Mammary epithelial cell (primary cell): ENCODE results near the gene ALKBH1.

Experiments
- EZH2 ChIP-seq: IDR thresholded peaks from 2 replicates; pipeline ENCODE4 v1.6.1; 2012; ENCODE audit warnings: low read length, inconsistent platforms, borderline replicate concordance
- TF ChIP-seq, protein P1 (sequence below), 2 donors: IDR thresholded peaks in 1 of 2; conservative IDR thresholded peaks in 1 of 2; 2 replicates each; pipeline ENCODE4 v1.5.1; 2011 to 2012; ENCODE audit warnings: inconsistent platforms in 2 of 2, low read length in 2 of 2, mild to moderate bottlenecking in 2 of 2, control low read depth in 1 of 2, low read depth in 1 of 2; ENCODE audit not compliant: insufficient read depth in 1 of 2; ENCODE audit errors: extremely low read depth in 1 of 2

DNA sequence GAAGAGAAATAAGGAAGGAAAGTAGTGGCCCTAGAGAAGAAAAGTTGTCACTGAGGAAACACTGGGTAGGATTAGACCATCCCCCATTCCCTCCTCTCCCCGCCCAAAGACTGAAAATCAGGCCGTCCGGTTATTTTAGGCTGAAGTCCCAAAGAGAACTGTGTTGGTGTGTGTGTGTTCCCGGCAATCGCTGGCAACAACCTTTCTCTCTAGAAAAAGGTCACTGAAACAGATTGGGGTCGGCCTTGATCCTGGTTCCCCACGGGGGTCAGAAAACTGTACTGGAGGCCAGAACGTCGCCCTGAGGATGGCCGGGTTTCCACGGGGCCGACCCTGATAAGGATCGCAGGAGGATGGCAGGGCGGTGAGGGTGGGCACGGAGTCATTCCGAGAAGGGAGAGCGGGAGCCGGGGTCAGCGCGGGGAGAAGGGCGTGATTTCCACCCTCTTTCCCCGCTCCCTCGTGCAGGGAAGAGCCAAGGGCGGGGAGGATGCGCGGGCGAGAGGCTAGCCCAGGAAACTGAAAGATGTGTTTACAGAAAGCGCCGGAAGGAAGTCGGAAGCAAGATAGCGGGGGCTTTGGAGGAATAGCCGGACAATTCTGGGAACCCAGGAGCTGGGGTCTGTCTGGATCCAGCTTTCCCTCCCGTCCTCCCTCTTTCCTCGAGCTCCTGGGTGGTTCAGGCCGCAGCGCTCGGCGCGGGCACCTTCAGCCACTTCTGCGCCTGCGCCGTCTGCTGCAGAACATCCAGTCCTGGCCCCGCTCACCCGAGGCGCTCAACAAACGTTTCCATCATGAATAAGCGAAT lies 66.1 kb downstream of the ALKBH1 start:
- TF ChIP-seq, protein P1, sequence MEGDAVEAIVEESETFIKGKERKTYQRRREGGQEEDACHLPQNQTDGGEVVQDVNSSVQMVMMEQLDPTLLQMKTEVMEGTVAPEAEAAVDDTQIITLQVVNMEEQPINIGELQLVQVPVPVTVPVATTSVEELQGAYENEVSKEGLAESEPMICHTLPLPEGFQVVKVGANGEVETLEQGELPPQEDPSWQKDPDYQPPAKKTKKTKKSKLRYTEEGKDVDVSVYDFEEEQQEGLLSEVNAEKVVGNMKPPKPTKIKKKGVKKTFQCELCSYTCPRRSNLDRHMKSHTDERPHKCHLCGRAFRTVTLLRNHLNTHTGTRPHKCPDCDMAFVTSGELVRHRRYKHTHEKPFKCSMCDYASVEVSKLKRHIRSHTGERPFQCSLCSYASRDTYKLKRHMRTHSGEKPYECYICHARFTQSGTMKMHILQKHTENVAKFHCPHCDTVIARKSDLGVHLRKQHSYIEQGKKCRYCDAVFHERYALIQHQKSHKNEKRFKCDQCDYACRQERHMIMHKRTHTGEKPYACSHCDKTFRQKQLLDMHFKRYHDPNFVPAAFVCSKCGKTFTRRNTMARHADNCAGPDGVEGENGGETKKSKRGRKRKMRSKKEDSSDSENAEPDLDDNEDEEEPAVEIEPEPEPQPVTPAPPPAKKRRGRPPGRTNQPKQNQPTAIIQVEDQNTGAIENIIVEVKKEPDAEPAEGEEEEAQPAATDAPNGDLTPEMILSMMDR (conservative IDR thresholded peaks at IDR 0.05 in 1 of 2, IDR thresholded peaks at IDR 0.05 in 1 of 2; ENCODE audit: extremely low read depth in 1 of 2, insufficient read depth in 1 of 2, low read depth in 1 of 2, low read length in 2 of 2), result no peak
- TF ChIP-seq EZH2, result no peak
